ENCODE measurements around the gene CAPN8. TPM values are rescaled to one million over a fixed set of nuclear protein-coding genes. Genes with fewer than 3 reads are reported as not detected.

The CAPN8 gene
- total RNA-seq, 1 donor from 2014 or later: not detected

GRCh38 chr1:223670458-223671159 lies 5.1 kb upstream of the CAPN8 start:
- no peaks in the 10 kb centered on the region for H3K36me3 Mint-ChIP-seq (ENCODE audit: low read depth, unreplicated experiment)
- no peaks in the 10 kb centered on the region for H3K27me3 ChIP-seq (ENCODE audit: insufficient read depth, low read length)
- no peaks in the 10 kb centered on the region for H3K79me2 ChIP-seq (ENCODE audit: insufficient read depth, low read length)
- H3K27me3 Mint-ChIP-seq (ENCODE audit: low read depth, unreplicated experiment): no peaks in the 10 kb centered on the region
- no peak overlapping the region for H3K4me2 ChIP-seq (ENCODE audit: low read length)
- no peak for FAIRE-seq
- H3K4me3 Mint-ChIP-seq (ENCODE audit: unreplicated experiment): no peak overlapping the region
- no peak overlapping the region for H3K27ac Mint-ChIP-seq (ENCODE audit: unreplicated experiment)
- H3K4me1 Mint-ChIP-seq (ENCODE audit: low read depth, unreplicated experiment): peaks cover 5% of the 10 kb centered on the region
- DNase-seq (ENCODE audit: low read depth): peak; percentile 20
- H3K4me1 ChIP-seq (ENCODE audit: insufficient read depth, low read length): no peaks in the 10 kb centered on the region
- H3K4me3 ChIP-seq (ENCODE audit: insufficient read depth, low read depth, low read length): no peak overlapping the region
- no peak overlapping the region for H2AFZ ChIP-seq (ENCODE audit: low read depth, low read length)
- H4K20me1 ChIP-seq (ENCODE audit: insufficient read depth, low read length): no peaks in the 10 kb centered on the region
- peaks cover 11% of the 10 kb centered on the region for H3K9me3 Mint-ChIP-seq (ENCODE audit: unreplicated experiment)
- TF ChIP-seq EZH2 (IDR thresholded peaks at IDR 0.05; ENCODE audit: insufficient read depth, low read length) (no peak), CTCF (IDR thresholded peaks at IDR 0.05; ENCODE audit: insufficient read depth, low read depth, low read length) (peak; percentile 51)
- no peak overlapping the region for H3K9ac ChIP-seq (ENCODE audit: low read length)
- H3K9me3 ChIP-seq (ENCODE audit: insufficient read depth, low read depth, low read length): no peaks in the 10 kb centered on the region
- no peaks in the 10 kb centered on the region for H3K36me3 ChIP-seq (ENCODE audit: insufficient read depth, low read length)
- H3K27ac ChIP-seq (ENCODE audit: low read depth, low read length): no peak overlapping the region

GRCh38 chr1:223669003-223669795 lies 3.7 kb upstream of the CAPN8 start:
- Histone ChIP-seq H3K27ac (ENCODE audit: low read depth, low read length) (no peak overlapping the region), H2AFZ (ENCODE audit: low read depth, low read length) (no peak overlapping the region), H3K27me3 (ENCODE audit: insufficient read depth, low read length) (no peaks in the 10 kb centered on the region), H3K79me2 (ENCODE audit: insufficient read depth, low read length) (no peaks in the 10 kb centered on the region), H3K36me3 (ENCODE audit: insufficient read depth, low read length) (no peaks in the 10 kb centered on the region), H3K4me3 (ENCODE audit: insufficient read depth, low read depth, low read length) (no peak overlapping the region), H4K20me1 (ENCODE audit: insufficient read depth, low read length) (no peaks in the 10 kb centered on the region), H3K4me2 (ENCODE audit: low read length) (no peak overlapping the region), H3K4me1 (ENCODE audit: insufficient read depth, low read length) (no peaks in the 10 kb centered on the region), H3K9ac (ENCODE audit: low read length) (no peak overlapping the region), H3K9me3 (ENCODE audit: insufficient read depth, low read depth, low read length) (no peaks in the 10 kb centered on the region)
- H3K4me1 Mint-ChIP-seq (ENCODE audit: low read depth, unreplicated experiment): peaks cover 5% of the 10 kb centered on the region
- H3K4me3 Mint-ChIP-seq (ENCODE audit: unreplicated experiment): no peak overlapping the region
- H3K27ac Mint-ChIP-seq (ENCODE audit: unreplicated experiment): no peak overlapping the region
- H3K36me3 Mint-ChIP-seq (ENCODE audit: low read depth, unreplicated experiment): no peaks in the 10 kb centered on the region
- peaks cover 2% of the 10 kb centered on the region for H3K9me3 Mint-ChIP-seq (ENCODE audit: unreplicated experiment)
- FAIRE-seq (no peak), DNase-seq (ENCODE audit: low read depth) (no peak)
- peaks cover under 1% of the 10 kb centered on the region for H3K27me3 Mint-ChIP-seq (ENCODE audit: low read depth, unreplicated experiment)
- no peak for TF ChIP-seq EZH2 (IDR thresholded peaks at IDR 0.05; ENCODE audit: insufficient read depth, low read length)
- no peak for TF ChIP-seq CTCF (IDR thresholded peaks at IDR 0.05; ENCODE audit: insufficient read depth, low read depth, low read length)
